HEK293 (cell line): ENCODE measurements around the gene ZNF878.

Experiments
- CTCF ChIA-PET: fragments of 350-600 bp; formaldehyde crosslinking; extraction: SDS; loops from one replicate; lab custom pipeline; 2021; ENCODE audit warnings: antibody characterized with exemption; lab: Yijun Ruan, JAX
- POLR2A ChIA-PET: fragments of 300-600 bp; formaldehyde crosslinking; extraction: SDS; loops from one replicate; lab custom pipeline; 2020; ENCODE audit warnings: antibody characterized with exemption, inconsistent platforms; lab: Yijun Ruan, JAX
- H3K27ac ChIP-seq: fragments of 200-500 bp; sonication (Bioruptor generic); 2 replicates; pipeline ENCODE4 v1.5.1; 2014; ENCODE audit warnings: low read depth, low read length, control low read depth, inconsistent platforms; ENCODE audit errors: extremely low read depth
- H3K36me3 ChIP-seq, 2 experiments: fragments of 200-500 bp in 1 of 2; sonication (Bioruptor generic) in 1 of 2; 1 replicate in 1 of 2; 2 replicates in 1 of 2; pipeline ENCODE4 v1.5.1; 2014 to 2017; ENCODE audit warnings: inconsistent platforms in 2 of 2, low read length in 2 of 2; ENCODE audit not compliant: control insufficient read depth in 2 of 2, insufficient read depth in 1 of 2
- H3K4me1 ChIP-seq: fragments of 200-500 bp; sonication (Bioruptor generic); 2 replicates; pipeline ENCODE4 v1.5.1; 2014; ENCODE audit warnings: mild to moderate bottlenecking, low read length, inconsistent platforms; ENCODE audit not compliant: control insufficient read depth, insufficient read depth
- H3K4me3 ChIP-seq: 2 replicates; pipeline ENCODE4 v1.5.1; 2011; ENCODE audit warnings: low read depth, mild to moderate bottlenecking, control low read depth, low read length, moderate library complexity
- H3K9me3 ChIP-seq: fragments of 200-500 bp; sonication (Bioruptor generic); 2 replicates; pipeline ENCODE4 v1.5.1; 2014; ENCODE audit warnings: low read depth, low read length, inconsistent platforms; ENCODE audit not compliant: control insufficient read depth, insufficient read depth
- GFI1B ChIP-seq: fragments of 450-650 bp; formaldehyde crosslinking; IDR thresholded peaks from 2 replicates; pipeline ENCODE4 v1.5.1; 2016; ENCODE audit warnings: missing biosample characterization, missing genetic modification characterization
- HOXD13 ChIP-seq: sonication (generic); formaldehyde crosslinking; IDR thresholded peaks from 2 replicates; pipeline ENCODE4 v1.8.0; 2022; ENCODE audit warnings: missing genetic modification reagents, borderline replicate concordance
- INSM2 ChIP-seq: fragments of 450-650 bp; formaldehyde crosslinking; IDR thresholded peaks from 2 replicates; pipeline ENCODE4 v1.5.1; 2016; ENCODE audit warnings: missing biosample characterization, missing genetic modification characterization
- PBX3 ChIP-seq: sonication (generic); formaldehyde crosslinking; IDR thresholded peaks from 2 replicates; pipeline ENCODE4 v1.8.1; 2022; ENCODE audit warnings: mild to moderate bottlenecking, moderate library complexity, missing genetic modification reagents
- PRDM1 ChIP-seq: fragments of 450-650 bp; formaldehyde crosslinking; IDR thresholded peaks from 2 replicates; pipeline ENCODE4; 2016; ENCODE audit warnings: missing biosample characterization, missing genetic modification characterization
- RBAK ChIP-seq: fragments of 450-650 bp; formaldehyde crosslinking; IDR thresholded peaks from 2 replicates; pipeline ENCODE4 v1.5.1; 2016; ENCODE audit warnings: missing biosample characterization, missing genetic modification characterization
- SCRT1 ChIP-seq: fragments of 450-650 bp; formaldehyde crosslinking; IDR thresholded peaks from 2 replicates; pipeline ENCODE4 v1.5.1; 2016; ENCODE audit warnings: missing biosample characterization, missing genetic modification characterization, borderline replicate concordance
- SETDB1 ChIP-seq: IDR thresholded peaks from one replicate; pipeline ENCODE4 v1.6.1; 2017; ENCODE audit warnings: mild to moderate bottlenecking, low read length, moderate library complexity, mixed read lengths; ENCODE audit not compliant: insufficient read length
- TCF7L2 ChIP-seq: IDR thresholded peaks from 2 replicates; pipeline ENCODE4 v1.6.1; 2011; ENCODE audit warnings: low read depth, mild to moderate bottlenecking, inconsistent platforms, low read length, moderate library complexity, borderline replicate concordance
- TRIM28 ChIP-seq: IDR thresholded peaks from 2 replicates; pipeline ENCODE4 v1.6.1; 2011; ENCODE audit warnings: low read length, control low read depth, borderline replicate concordance
- TSHZ1 ChIP-seq: fragments of 450-650 bp; formaldehyde crosslinking; IDR thresholded peaks from 2 replicates; pipeline ENCODE4 v1.5.1; 2016; ENCODE audit warnings: missing biosample characterization, missing genetic modification characterization, borderline replicate concordance
- ZBTB49 ChIP-seq: fragments of 450-650 bp; formaldehyde crosslinking; IDR thresholded peaks from 2 replicates; pipeline ENCODE4 v1.5.1; 2016; ENCODE audit warnings: missing biosample characterization, missing genetic modification characterization, low read depth
- ZNF112 ChIP-seq: fragments of 450-650 bp; formaldehyde crosslinking; IDR thresholded peaks from 2 replicates; pipeline ENCODE4 v1.5.0; 2017; ENCODE audit warnings: missing biosample characterization, missing genetic modification characterization
- ZNF121 ChIP-seq: fragments of 450-650 bp; formaldehyde crosslinking; IDR thresholded peaks from 2 replicates; pipeline ENCODE4 v1.5.1; 2016; ENCODE audit warnings: missing biosample characterization, missing genetic modification characterization
- ZNF175 ChIP-seq: fragments of 450-650 bp; formaldehyde crosslinking; IDR thresholded peaks from 2 replicates; pipeline ENCODE4 v1.5.1; 2016; ENCODE audit warnings: missing biosample characterization, missing genetic modification characterization
- ZNF274 ChIP-seq, 2 experiments: fragments of 200-500 bp in 1 of 2; fragments of 450-650 bp in 1 of 2; sonication (Bioruptor generic) in 1 of 2; formaldehyde crosslinking in 1 of 2; IDR thresholded peaks; 2 replicates each; pipeline versions ENCODE4 v1.5.1 to v1.6.1; 2014 to 2016; ENCODE audit warnings: borderline replicate concordance in 1 of 2, inconsistent platforms in 1 of 2, low read length in 1 of 2, missing biosample characterization in 1 of 2, missing genetic modification characterization in 1 of 2
- ZNF423 ChIP-seq: fragments of 450-650 bp; formaldehyde crosslinking; IDR thresholded peaks from 2 replicates; pipeline ENCODE4 v1.5.1; 2016; ENCODE audit warnings: missing biosample characterization, missing genetic modification characterization
- ZNF521 ChIP-seq: fragments of 450-650 bp; formaldehyde crosslinking; IDR thresholded peaks from 2 replicates; pipeline ENCODE4 v1.5.1; 2017; ENCODE audit warnings: missing biosample characterization, mild to moderate bottlenecking, missing genetic modification characterization
- ZNF664 ChIP-seq: fragments of 450-650 bp; formaldehyde crosslinking; IDR thresholded peaks from 2 replicates; pipeline ENCODE4 v1.5.1; 2016; ENCODE audit warnings: missing biosample characterization, missing genetic modification characterization
- ZNF777 ChIP-seq: fragments of 450-650 bp; formaldehyde crosslinking; IDR thresholded peaks from 2 replicates; pipeline ENCODE4 v1.5.1; 2017; ENCODE audit warnings: missing biosample characterization, missing genetic modification characterization, borderline replicate concordance

ZNF878 gene

GRCh38 chr19:12047868-12048267 lies 4.9 kb downstream of the ZNF878 start (continued):
- no peak for TF ChIP-seq PBX3 (CRISPR knock-in tag)
- TF ChIP-seq ZNF175 (tag by site-specific recombination): no peak
- no peak for TF ChIP-seq ZNF112
- TF ChIP-seq HOXD13 (CRISPR knock-in tag): no peak
- no peak for TF ChIP-seq INSM2 (tag by site-specific recombination)
- TF ChIP-seq ZNF664: no peak
- no peak for TF ChIP-seq GFI1B (tag by site-specific recombination)
- no peak for TF ChIP-seq TSHZ1 (tag by site-specific recombination)
- TF ChIP-seq ZNF121 (tag by site-specific recombination): no peak

GRCh38 chr19:12043752-12044422 lies 8.9 kb downstream of the ZNF878 start:
- H3K4me1 ChIP-seq: no peaks in the 10 kb centered on the region
- H3K36me3 ChIP-seq: peaks cover 0 to 22% of the 10 kb centered on the region in 2 experiments; a peak in 1 of 3 replicates
- POLR2A ChIA-PET: interaction anchor here (1.0 kb wide), 1 partner anchor 9 kb away, joined by 4 read pairs; the partner anchor contains the start of gene ZNF878
- CTCF ChIA-PET: no interaction called here
- H3K27ac ChIP-seq: no peak overlapping the region
- TF ChIP-seq PRDM1 (tag by site-specific recombination): peak; percentile 68
- no peak for TF ChIP-seq ZNF777 (tag by site-specific recombination)
- peak; percentile 98 for TF ChIP-seq SETDB1
- no peak for TF ChIP-seq TCF7L2
- TF ChIP-seq ZNF274 (IDR thresholded peaks at IDR 0.05; ENCODE audit: low read length): no peak
- TF ChIP-seq ZNF274 (tag by site-specific recombination; IDR thresholded peaks at IDR 0.05; ENCODE audit: borderline replicate concordance): peak; percentile 93
- peak; percentile 93; the same call in 1 of the 2 replicates for TF ChIP-seq TRIM28
- H3K4me3 ChIP-seq: no peak overlapping the region
- no peaks in the 10 kb centered on the region for H3K9me3 ChIP-seq

- peaks cover 0 to 22% of the 10 kb centered on the region in 2 experiments; a peak in 1 of 3 replicates for H3K36me3 ChIP-seq
- CTCF ChIA-PET: interaction anchor here (1.2 kb wide), 1 partner anchor 52 kb away, joined by 5 read pairs; no protein-coding TSS in a partner anchor
- POLR2A ChIA-PET: interaction anchor here (1.0 kb wide), 1 partner anchor 10 kb away, joined by 4 read pairs; the partner anchor contains the start of gene ZNF878
- H3K9me3 ChIP-seq: no peaks in the 10 kb centered on the region
- no peak for TF ChIP-seq RBAK (tag by site-specific recombination)
- no peak for TF ChIP-seq ZNF521 (tag by site-specific recombination)
- no peak for TF ChIP-seq SCRT1 (tag by site-specific recombination)
- no peak for TF ChIP-seq ZBTB49 (tag by site-specific recombination)
- no peak for TF ChIP-seq ZNF423
- no peaks in the 10 kb centered on the region for H3K4me1 ChIP-seq
- no peak overlapping the region for H3K27ac ChIP-seq
- no peak overlapping the region for H3K4me3 ChIP-seq
Measured at GRCh38 chr19:12042893-12043292, 9.9 kb downstream of the ZNF878 start.
